SK-N-SH treated with all-trans-retinoic acid at 6 μM for 48 hours (cell line): Measurements from ENCODE around the gene C1orf94.

Experiments
- ATAC-seq: fragments of 200-7000 bp; cut with Tn5 transposase; 3 replicates; pipeline ENCODE4 v1.9.1; 2020; ENCODE audit warnings: mild to moderate bottlenecking, moderate library complexity
- ARNTL ChIP-seq: fragments of 450-650 bp; formaldehyde crosslinking; IDR thresholded peaks from 2 replicates; pipeline ENCODE4 v1.5.0; 2020; ENCODE audit warnings: low read depth, mild to moderate bottlenecking, moderate library complexity, borderline replicate concordance
- BACH2 ChIP-seq: fragments of 250-450 bp; sonication (Bioruptor Pico); IDR thresholded peaks from 2 replicates; pipeline ENCODE4 v1.9.0; 2021; ENCODE audit warnings: mild to moderate bottlenecking, borderline replicate concordance
- CREB5 ChIP-seq: fragments of 250-450 bp; sonication (Bioruptor Pico); IDR thresholded peaks from 2 replicates; pipeline ENCODE4 v1.5.1; 2020; ENCODE audit warnings: low read depth, mild to moderate bottlenecking, moderate library complexity
- CSDC2 ChIP-seq: fragments of 250-450 bp; sonication (Bioruptor Pico); IDR thresholded peaks from 2 replicates; pipeline ENCODE4 v1.5.0; 2020; ENCODE audit warnings: mild to moderate bottlenecking, moderate library complexity
- CSRNP3 ChIP-seq: fragments of 250-450 bp; sonication (Bioruptor Pico); IDR thresholded peaks from 2 replicates; pipeline ENCODE4 v1.5.1; 2021; ENCODE audit warnings: mild to moderate bottlenecking, moderate library complexity
- ESRRG ChIP-seq: fragments of 250-450 bp; sonication (Bioruptor Pico); IDR thresholded peaks from 2 replicates; pipeline ENCODE4 v1.6.1; 2021; ENCODE audit warnings: mild to moderate bottlenecking
- GLIS3 ChIP-seq: fragments of 250-450 bp; sonication (Bioruptor Pico); IDR thresholded peaks from 2 replicates; pipeline ENCODE4 v1.5.0; 2020; ENCODE audit warnings: mild to moderate bottlenecking, moderate library complexity
- ISL1 ChIP-seq: fragments of 250-450 bp; sonication (Bioruptor Pico); IDR thresholded peaks from 2 replicates; pipeline ENCODE4 v2.1.2; 2022; ENCODE audit warnings: mild to moderate bottlenecking, moderate library complexity
- OSR1 ChIP-seq: fragments of 250-450 bp; sonication (Bioruptor Pico); IDR thresholded peaks from 2 replicates; pipeline ENCODE4 v1.8.0; 2022; ENCODE audit warnings: moderate library complexity, mild to moderate bottlenecking, inconsistent platforms
- PATZ1 ChIP-seq: fragments of 250-450 bp; sonication (Bioruptor Pico); IDR thresholded peaks from 2 replicates; pipeline ENCODE4 v1.8.0; 2020; ENCODE audit warnings: mild to moderate bottlenecking, moderate library complexity, borderline replicate concordance
- POU6F1 ChIP-seq: fragments of 250-450 bp; sonication (Bioruptor Pico); IDR thresholded peaks from 2 replicates; pipeline ENCODE4 v1.8.0; 2021; ENCODE audit warnings: low read depth, mild to moderate bottlenecking, moderate library complexity, borderline replicate concordance
- PPARA ChIP-seq: fragments of 250-450 bp; sonication (Bioruptor Pico); IDR thresholded peaks from 2 replicates; pipeline ENCODE4 v1.5.0; 2020; ENCODE audit warnings: mild to moderate bottlenecking, borderline replicate concordance
- RARB ChIP-seq: fragments of 250-450 bp; sonication (Bioruptor Pico); IDR thresholded peaks from 2 replicates; pipeline ENCODE4 v1.8.0; 2021; ENCODE audit warnings: mild to moderate bottlenecking, moderate library complexity
- SNAI2 ChIP-seq: fragments of 250-450 bp; sonication (Bioruptor Pico); IDR thresholded peaks from 2 replicates; pipeline ENCODE4 v1.5.0; 2020; ENCODE audit warnings: mild to moderate bottlenecking, moderate library complexity
- TOX ChIP-seq: fragments of 250-450 bp; sonication (Bioruptor Pico); IDR thresholded peaks from 2 replicates; pipeline ENCODE4 v1.8.0; 2021; ENCODE audit warnings: mild to moderate bottlenecking, moderate library complexity, borderline replicate concordance
- TSHZ2 ChIP-seq: fragments of 250-450 bp; sonication (Bioruptor Pico); IDR thresholded peaks from 2 replicates; pipeline ENCODE4 v1.5.0; 2020; ENCODE audit warnings: mild to moderate bottlenecking, moderate library complexity
- ZC3H10 ChIP-seq: fragments of 250-450 bp; sonication (Bioruptor Pico); IDR thresholded peaks from 2 replicates; pipeline ENCODE4 v1.5.1; 2021; ENCODE audit warnings: mild to moderate bottlenecking, moderate library complexity
- ZFP3 ChIP-seq: fragments of 250-450 bp; sonication (Bioruptor Pico); IDR thresholded peaks from 2 replicates; pipeline ENCODE4 v1.5.0; 2020; ENCODE audit warnings: mild to moderate bottlenecking, moderate library complexity
- ZFP30 ChIP-seq: fragments of 450-650 bp; formaldehyde crosslinking; IDR thresholded peaks from 2 replicates; pipeline ENCODE4 v1.5.0; 2022; ENCODE audit warnings: mild to moderate bottlenecking, moderate library complexity
- ZNF565 ChIP-seq: fragments of 450-650 bp; formaldehyde crosslinking; conservative IDR thresholded peaks from 2 replicates; pipeline ENCODE4 v1.5.0; 2020; ENCODE audit warnings: low read depth, mild to moderate bottlenecking, moderate library complexity
- ZNF70 ChIP-seq: fragments of 450-650 bp; formaldehyde crosslinking; IDR thresholded peaks from 2 replicates; pipeline ENCODE4 v1.5.0; 2020; ENCODE audit warnings: mild to moderate bottlenecking, moderate library complexity
- ZNF8 ChIP-seq: fragments of 450-650 bp; formaldehyde crosslinking; IDR thresholded peaks from 2 replicates; pipeline ENCODE4 v1.5.0; 2020; ENCODE audit warnings: mild to moderate bottlenecking, moderate library complexity

Gene C1orf94

GRCh38 chr1:34167389-34167788 lies 9.3 kb upstream of the C1orf94 start:
- ATAC-seq, result no peak
- TF ChIP-seq ARNTL (CRISPR knock-in tag), result no peak
- no peak for TF ChIP-seq PPARA (CRISPR knock-in tag)
- TF ChIP-seq POU6F1 (CRISPR knock-in tag), result no peak
- TF ChIP-seq ESRRG (CRISPR knock-in tag), result no peak
- no peak for TF ChIP-seq CSRNP3 (CRISPR knock-in tag)
- no peak for TF ChIP-seq BACH2
- no peak for TF ChIP-seq ZNF8 (CRISPR knock-in tag)
- no peak for TF ChIP-seq ZNF70 (CRISPR knock-in tag)
- no peak for TF ChIP-seq ZC3H10 (CRISPR knock-in tag)
- no peak for TF ChIP-seq TOX (CRISPR knock-in tag)
- no peak for TF ChIP-seq ISL1 (CRISPR knock-in tag)
- no peak for TF ChIP-seq RARB (CRISPR knock-in tag)
- TF ChIP-seq ZFP3 (CRISPR knock-in tag), result no peak
- no peak for TF ChIP-seq ZFP30 (CRISPR knock-in tag)

- TF ChIP-seq RARB (CRISPR knock-in tag) (no peak), PPARA (CRISPR knock-in tag) (no peak), ESRRG (CRISPR knock-in tag) (no peak), SNAI2 (no peak), ZNF565 (CRISPR knock-in tag) (no peak), TOX (CRISPR knock-in tag) (no peak), ZNF70 (CRISPR knock-in tag) (no peak), OSR1 (no peak), BACH2 (no peak), POU6F1 (CRISPR knock-in tag) (no peak), ZC3H10 (CRISPR knock-in tag) (no peak), CSRNP3 (CRISPR knock-in tag) (no peak), PATZ1 (no peak), CSDC2 (CRISPR knock-in tag) (no peak), TSHZ2 (no peak), ZNF8 (CRISPR knock-in tag) (no peak), ZFP3 (CRISPR knock-in tag) (no peak), GLIS3 (CRISPR knock-in tag) (no peak), CREB5 (no peak)
- TF ChIP-seq, all 23 proteins: peak for 0
- ATAC-seq, result no peak
Observed at GRCh38 chr1:34175744-34176143, 963 bp upstream of the C1orf94 start.
